Transverse colon (tissue), 3 donors: ENCODE measurements around the gene OSTN.

Experiments
- EP300 ChIP-seq: sonication (generic); formaldehyde crosslinking; IDR thresholded peaks from one replicate; pipeline ENCODE4 v1.6.1; 2017; ENCODE audit warnings: antibody characterized with exemption, low read depth
- POLR2A ChIP-seq: fragments of 450-650 bp; IDR thresholded peaks from one replicate; pipeline ENCODE4 v1.6.1; 2016; ENCODE audit warnings: antibody characterized with exemption, mild to moderate bottlenecking, moderate library complexity
- TF ChIP-seq, protein P1 (sequence below), 5 experiments: fragments of 200-600 bp in 3 of 5; fragments of 450-650 bp in 2 of 5; sonication (generic) in 3 of 5; IDR thresholded peaks; 1 replicate in 2 of 5; 2 replicates in 3 of 5; pipeline ENCODE4 v1.5.1; 2016 to 2017; ENCODE audit warnings: antibody characterized with exemption in 5 of 5, inconsistent platforms in 3 of 5, mild to moderate bottlenecking in 2 of 5, moderate library complexity in 1 of 5

DNA sequence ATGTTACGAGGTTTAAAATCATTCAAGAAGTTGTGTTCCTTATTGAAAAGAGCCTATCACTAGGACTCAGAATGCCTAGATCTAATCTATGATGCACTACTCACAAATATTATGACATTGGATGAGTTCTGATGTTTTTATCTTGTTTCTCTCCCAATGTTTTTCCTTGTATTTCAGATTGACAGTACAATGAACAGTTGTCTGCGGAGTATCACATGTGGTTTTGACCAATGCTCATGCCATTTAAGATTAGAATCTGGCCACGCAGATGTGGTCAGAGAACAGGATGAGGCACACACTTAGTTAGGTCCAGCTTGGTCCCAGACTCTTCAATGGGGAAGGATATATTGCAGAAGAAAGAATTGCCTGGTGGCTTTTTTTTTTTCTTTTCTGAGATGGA, 104.6 kb downstream of the OSTN start:
- TF ChIP-seq, protein P1, sequence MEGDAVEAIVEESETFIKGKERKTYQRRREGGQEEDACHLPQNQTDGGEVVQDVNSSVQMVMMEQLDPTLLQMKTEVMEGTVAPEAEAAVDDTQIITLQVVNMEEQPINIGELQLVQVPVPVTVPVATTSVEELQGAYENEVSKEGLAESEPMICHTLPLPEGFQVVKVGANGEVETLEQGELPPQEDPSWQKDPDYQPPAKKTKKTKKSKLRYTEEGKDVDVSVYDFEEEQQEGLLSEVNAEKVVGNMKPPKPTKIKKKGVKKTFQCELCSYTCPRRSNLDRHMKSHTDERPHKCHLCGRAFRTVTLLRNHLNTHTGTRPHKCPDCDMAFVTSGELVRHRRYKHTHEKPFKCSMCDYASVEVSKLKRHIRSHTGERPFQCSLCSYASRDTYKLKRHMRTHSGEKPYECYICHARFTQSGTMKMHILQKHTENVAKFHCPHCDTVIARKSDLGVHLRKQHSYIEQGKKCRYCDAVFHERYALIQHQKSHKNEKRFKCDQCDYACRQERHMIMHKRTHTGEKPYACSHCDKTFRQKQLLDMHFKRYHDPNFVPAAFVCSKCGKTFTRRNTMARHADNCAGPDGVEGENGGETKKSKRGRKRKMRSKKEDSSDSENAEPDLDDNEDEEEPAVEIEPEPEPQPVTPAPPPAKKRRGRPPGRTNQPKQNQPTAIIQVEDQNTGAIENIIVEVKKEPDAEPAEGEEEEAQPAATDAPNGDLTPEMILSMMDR (IDR thresholded peaks at IDR 0.05), result no peak
- TF ChIP-seq POLR2A, result no peak
- TF ChIP-seq EP300, result no peak
